Stimulated activated CD8-positive, alpha-beta memory T cell treated with anti-CD3 and anti-CD28 coated beads, Interleukin-12 subunit alpha, Interleukin-12 subunit beta, amount 100 ng/mL, for 24 hours (primary cell): ENCODE data around the gene EFNA1.

Experiments used
- DNase-seq: peaks from one replicate; pipeline ENCODE4 v3.0.0-alpha.2; 2020; ENCODE audit errors: extremely low read depth

Gene EFNA1

DNA sequence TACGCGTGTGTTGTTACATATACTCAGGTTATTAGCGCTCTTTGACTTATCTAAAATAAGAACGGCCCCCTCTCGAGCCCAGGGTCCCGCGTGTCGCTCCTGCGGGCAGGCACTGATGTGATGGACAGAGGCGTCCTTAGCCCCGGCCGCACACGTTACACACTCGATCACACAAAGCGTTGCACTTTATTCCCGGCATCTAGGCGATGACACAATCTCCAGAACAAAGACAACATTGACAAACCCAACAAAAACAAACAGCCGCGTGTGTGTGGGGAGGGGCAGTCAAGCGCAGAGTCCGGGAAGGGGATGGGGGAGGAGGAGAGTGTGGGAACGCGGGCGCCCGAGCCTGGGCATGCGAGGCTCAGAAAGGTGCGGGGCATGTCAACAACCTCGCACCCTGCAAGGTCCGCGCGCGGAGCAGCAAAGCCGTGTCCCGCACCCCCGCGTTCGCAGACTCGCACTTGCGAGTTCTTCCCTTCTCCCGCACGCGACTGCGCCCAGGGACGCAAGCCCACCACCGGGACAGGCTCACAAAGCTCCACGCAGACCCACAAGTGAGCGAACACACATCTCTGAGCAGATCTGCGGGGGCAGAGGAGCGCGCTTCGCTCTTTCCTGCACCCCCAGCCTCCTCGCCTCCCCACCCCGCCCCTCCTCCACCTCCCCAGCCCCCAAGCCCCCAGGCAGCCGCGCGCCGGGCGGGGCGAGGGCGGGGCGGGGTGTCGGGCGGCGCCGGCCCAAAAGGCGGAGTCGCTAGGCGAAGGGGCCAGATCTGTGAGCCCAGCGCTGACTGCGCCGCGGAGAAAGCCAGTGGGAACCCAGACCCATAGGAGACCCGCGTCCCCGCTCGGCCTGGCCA is at the start of gene EFNA1:
EFNA1 (plus strand) TSS at position 772 of the 862 bp plus-strand sequence. CDS start 102 bp downstream, outside the sequence.
- DNase-seq, result no peak

DNA sequence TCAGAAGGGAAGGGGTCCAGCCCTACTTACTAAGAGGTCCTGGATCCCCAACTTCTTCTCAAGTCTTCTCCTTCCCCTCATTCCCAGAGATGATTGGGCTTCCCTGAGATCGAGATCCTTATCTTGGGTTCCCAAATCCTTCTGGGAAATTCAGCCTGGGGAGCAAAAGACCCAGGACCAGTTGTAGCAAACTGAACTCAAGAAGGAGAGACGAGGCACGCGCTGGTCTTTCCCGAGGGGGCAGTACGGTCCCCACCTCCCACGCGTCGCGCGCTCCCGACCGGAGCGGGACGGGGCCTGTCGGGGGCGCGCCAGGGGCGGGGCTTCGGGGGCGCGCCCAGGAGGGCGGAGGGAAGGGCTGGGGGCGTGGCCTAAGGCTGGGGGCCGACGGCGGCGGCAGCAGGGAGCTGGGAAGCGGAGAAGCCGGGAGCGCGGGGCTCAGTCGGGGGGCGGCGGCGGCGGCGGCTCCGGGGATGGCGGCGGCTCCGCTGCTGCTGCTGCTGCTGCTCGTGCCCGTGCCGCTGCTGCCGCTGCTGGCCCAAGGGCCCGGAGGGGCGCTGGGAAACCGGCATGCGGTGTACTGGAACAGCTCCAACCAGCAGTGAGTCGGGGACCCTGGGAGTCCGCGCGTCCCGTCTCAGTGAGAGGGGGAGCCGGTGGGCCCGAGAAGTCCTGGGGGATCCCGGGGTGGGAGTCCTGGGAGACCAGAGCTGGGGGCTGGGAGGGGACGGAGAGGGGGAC is 49.0 kb upstream of the EFNA1 start, which contains the start of gene EFNA3:
EFNA3 (plus strand) TSS at position 369 of the 741 bp plus-strand sequence; CDS start at position 474, 105 bp downstream.
- DNase-seq, result no peak

GRCh38 chr1:155079210-155079486 is 48.5 kb upstream of the EFNA1 start:
- DNase-seq, result no peak

GRCh38 chr1:155079487-155080311 is 48.0 kb upstream of the EFNA1 start:
- no peak for DNase-seq

DNA sequence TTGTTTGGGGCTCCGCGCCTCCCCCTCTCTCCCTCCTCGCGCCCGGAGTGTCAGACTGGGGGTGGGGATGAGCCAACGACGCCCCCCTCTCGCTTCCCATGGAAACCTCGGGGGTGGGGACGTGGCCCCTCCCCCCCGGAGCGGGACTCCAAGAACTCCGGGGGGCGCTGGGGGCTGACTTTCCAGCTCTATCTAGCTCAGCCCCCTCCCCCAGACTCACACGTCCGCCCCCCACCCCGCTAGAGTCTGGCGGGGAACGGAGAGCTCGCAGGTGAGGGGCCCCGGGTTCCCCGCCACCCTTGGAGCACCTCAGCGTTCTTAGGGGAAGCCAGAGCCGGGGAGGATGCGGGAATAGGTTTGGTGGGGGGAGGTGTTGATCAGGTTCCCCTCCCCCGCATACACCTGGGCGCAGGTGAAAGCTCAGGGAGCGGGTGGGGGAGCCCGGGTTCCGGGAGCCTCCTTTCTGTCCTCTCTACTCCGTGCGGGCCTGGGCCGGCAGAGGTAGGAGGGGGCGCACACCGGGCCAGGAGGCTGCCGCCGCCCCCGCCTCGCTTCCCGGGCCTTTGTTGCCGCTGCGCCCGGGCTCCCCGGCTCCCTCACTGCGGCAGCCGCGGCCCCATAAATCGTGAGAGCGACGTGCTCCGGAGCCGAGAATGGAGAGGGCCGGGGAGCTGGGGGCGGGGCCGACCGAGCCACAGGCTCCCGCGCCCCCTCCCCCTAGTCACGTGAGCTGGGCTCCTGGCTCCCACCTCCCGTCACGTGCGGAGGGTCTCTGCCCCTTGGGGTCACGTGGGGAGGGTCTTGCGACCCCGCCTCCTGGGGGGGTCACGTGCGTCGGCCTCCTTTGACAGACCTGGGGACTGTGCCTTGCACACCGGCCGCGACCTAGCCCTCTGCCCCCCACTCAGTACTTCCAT is 47.1 kb upstream of the EFNA1 start:
- DNase-seq, result no peak

GRCh38 chr1:155081472-155082300 is 46.0 kb upstream of the EFNA1 start:
- no peak for DNase-seq

GRCh38 chr1:155082301-155083051 is 45.2 kb upstream of the EFNA1 start:
- no peak for DNase-seq

DNA sequence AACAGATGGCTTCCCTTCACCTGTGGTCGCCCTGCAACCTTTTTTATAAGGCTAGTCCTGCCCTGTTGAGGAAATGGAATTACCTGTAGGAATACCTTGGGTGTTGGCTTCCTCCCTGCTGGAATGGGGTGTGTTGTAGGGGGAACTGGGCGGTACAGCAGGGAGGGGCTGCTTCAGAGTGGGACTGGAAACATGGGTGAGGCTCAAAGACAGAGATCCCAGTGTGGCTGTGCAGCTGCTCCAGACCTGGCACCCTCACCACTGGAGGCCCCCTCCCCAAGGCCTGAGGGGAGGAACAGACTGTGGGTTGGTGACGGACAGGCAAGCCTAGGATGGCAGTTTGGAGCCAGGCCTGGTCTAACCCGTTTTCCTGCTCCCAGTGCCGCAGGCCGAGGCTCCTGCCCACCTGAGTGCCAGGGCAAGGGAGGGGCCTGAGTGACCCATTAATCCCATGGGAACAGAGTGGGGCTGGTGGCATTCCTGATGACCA is 44.6 kb upstream of the EFNA1 start:
- DNase-seq, result no peak

DNA sequence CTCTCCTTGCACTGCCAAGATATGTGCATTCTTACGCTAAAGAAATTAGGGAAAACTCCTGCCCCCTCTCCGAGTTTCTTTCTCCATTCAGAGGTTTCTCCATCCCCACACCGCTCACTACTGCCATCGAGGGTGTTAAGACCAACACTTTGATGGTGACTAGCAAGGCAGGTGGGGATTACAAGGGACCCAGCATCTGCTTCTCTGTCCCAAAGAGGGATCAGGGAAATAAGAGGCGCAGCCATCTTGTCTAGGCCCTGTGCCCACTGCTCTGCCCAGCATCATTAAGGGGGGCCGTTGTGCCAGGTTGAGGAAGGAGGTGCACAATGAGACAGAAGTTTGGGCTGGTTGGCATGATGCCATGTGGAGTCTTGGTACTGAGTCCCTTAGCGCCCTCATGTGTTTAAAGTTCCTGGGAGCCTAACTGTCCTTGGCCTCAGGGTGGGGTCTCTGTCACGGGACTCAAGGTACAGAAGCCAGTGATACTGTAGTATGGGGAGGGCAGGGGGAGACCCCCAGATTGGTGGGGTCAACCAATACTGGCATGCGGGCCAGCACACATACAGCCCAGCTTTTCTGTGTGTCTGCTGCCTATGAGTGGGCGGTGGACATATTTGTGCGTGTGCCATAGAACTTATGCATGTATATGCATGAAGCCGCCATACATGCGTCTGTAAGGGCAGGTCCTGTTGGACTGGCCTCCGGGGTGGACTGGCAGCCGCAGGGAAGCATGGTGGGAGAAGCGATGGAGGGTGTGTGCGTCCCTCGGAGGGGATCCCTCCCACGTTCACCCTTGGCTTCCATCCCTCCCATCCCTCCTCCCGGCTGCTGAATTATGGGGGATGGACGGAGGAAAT is 43.6 kb upstream of the EFNA1 start:
- no peak for DNase-seq

DNA sequence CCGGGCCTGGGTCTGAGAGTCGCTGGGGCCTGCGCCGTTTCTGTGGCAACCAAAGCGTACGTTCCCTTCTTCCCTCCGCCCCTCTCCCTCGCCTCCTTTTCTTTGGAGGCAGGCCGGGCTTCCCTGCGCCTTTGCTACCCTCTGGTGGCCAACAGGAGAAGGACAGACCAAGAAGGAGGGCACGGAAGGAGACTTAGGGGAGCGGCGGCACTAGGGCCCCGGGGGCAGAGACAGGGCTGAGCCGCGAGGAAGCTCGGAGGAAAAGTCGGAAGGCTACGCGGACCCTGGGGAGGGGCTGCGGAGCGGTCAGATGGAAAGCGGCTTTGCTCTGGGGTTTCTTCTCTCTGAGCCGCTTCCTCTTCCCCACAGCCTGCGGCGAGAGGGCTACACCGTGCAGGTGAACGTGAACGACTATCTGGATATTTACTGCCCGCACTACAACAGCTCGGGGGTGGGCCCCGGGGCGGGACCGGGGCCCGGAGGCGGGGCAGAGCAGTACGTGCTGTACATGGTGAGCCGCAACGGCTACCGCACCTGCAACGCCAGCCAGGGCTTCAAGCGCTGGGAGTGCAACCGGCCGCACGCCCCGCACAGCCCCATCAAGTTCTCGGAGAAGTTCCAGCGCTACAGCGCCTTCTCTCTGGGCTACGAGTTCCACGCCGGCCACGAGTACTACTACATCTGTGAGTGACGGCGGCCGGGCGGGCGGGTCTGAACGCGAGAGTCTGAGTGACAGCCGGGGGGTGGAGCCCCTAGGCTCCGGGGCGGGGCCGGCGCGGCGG is 42.8 kb upstream of the EFNA1 start:
- peak; percentile 80 for DNase-seq

- DNase-seq, result peak; percentile 43
Measured at GRCh38 chr1:155085504-155086127, 42.1 kb upstream of the EFNA1 start.

DNA sequence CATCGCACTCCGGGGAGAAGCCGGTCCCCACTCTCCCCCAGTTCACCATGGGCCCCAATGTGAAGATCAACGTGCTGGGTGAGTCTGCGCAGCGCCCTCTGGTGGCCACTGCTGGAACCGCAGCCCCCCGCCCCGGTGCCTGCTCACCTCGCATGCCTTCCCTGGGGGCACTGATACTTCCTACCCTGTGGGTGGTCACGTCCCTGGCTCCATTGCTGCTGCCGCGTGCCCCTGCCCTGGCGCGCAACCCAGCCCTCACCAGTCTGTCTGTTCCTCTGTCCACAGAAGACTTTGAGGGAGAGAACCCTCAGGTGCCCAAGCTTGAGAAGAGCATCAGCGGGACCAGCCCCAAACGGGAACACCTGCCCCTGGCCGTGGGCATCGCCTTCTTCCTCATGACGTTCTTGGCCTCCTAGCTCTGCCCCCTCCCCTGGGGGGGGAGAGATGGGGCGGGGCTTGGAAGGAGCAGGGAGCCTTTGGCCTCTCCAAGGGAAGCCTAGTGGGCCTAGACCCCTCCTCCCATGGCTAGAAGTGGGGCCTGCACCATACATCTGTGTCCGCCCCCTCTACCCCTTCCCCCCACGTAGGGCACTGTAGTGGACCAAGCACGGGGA is 41.4 kb upstream of the EFNA1 start:
- DNase-seq, result peak; percentile 47

DNA sequence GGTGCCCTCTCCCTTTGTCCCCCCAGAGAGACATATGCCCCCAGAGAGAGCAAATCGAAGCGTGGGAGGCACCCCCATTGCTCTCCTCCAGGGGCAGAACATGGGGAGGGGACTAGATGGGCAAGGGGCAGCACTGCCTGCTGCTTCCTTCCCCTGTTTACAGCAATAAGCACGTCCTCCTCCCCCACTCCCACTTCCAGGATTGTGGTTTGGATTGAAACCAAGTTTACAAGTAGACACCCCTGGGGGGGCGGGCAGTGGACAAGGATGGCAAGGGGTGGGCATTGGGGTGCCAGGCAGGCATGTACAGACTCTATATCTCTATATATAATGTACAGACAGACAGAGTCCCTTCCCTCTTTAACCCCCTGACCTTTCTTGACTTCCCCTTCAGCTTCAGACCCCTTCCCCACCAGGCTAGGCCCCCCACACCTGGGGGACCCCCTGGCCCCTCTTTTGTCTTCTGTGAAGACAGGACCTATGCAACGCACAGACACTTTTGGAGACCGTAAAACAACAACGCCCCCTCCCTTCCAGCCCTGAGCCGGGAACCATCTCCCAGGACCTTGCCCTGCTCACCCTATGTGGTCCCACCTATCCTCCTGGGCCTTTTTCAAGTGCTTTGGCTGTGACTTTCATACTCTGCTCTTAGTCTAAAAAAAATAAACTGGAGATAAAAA is 40.7 kb upstream of the EFNA1 start:
- no peak for DNase-seq

DNA sequence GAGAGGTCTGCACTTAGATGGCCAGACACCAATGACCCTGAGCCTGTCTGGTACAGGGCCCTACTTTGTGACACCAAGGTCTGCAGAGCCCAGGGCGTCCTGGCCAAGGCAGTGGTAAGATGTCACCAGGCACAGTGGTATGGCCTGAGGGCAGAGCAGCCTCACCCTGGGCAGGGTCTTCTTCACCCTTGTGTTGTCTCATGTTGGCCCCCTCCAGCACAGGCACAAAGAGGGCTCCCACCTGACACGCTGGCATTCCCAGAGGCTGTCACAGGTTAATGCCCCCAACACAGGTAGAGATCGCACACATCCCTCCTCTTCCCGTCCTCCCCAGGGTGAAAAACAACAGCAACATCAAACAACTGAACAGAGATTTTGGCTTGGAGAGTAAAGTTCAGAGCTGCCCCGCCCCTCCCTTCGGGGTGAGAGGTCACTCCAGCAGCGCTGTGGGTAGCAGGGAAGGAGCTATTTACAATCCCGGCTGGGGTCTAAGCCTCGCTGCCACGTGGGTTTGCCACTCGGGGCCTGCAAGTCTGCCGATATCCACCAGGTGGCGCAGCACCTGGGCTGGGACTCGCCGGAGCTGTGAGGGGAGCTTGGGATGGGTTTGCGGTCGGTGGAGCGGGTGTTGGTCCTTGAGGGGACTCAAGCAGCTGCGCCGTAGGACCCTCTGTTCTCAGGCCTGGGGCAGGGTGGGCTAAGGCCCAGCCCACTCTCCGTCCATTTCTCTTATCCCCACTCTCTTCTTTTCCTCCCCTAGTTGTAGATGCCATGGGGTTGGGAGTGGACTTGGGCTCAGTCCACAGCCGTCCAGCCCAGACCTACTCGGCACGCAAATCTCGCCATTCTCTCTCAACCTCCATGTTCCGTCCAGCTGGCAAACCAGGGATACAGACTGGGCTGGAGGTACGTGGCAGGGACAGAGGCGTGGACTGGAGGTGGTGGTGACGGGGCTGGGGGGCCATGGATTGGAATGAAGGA is 36.3 kb upstream of the EFNA1 start:
- peak; percentile 45 for DNase-seq

GRCh38 chr1:155092131-155092530 is 35.5 kb upstream of the EFNA1 start:
- DNase-seq, result no peak
